Measurements from ENCODE around the gene ITGAD. TPM values are rescaled to one million over a fixed set of nuclear protein-coding genes. Genes with fewer than 3 reads are reported as not detected.

Gene ITGAD
- total and polyA plus RNA-seq, 2 of the 8 experiments (the other 6 are each of a cell fraction or from before 2014, with no cell fraction given): 0.06 TPM; not detected in 1

DNA sequence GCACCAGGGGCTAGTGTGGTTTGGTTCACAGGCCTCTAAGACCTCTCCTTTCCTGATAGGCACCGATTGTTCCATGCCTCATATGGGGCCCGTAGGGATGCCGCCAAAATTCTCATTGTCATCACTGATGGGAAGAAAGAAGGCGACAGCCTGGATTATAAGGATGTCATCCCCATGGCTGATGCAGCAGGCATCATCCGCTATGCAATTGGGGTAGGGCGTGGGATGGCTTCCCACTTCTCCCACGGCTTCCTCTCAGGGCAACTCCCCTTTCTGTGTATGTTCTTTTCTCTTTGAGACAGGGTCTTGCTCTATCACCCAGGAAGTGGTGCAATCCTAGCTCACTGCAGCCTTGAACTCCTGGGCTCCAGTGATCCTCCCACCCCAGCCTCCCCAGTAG is 32.9 kb upstream of the ITGAD start:
- H2BK120ac ChIP-seq (replicated peaks; ENCODE audit: low read depth, low read length): no peak overlapping the region
- CTCF ChIA-PET (ENCODE audit: partially characterized antibody): interaction anchor here (0.8 to 1.6 kb wide), 4 partner anchors 12 to 82 kb away, joined by 3 to 4 read pairs (median 3); partner anchors contain the start of gene ZNF843
- no peak overlapping the region for H2BK15ac ChIP-seq (ENCODE audit: low read length)
- no peaks in the 10 kb centered on the region; a peak in 2 of 7 replicates for H3K27me3 ChIP-seq (replicated peaks in 1 of 4; ENCODE audit: control insufficient read depth in 3 of 4, extremely low read depth in 1 of 4, insufficient read depth in 3 of 4, low read length in 3 of 4)
- no peaks in the 10 kb centered on the region for H3K4me1 ChIP-seq (replicated peaks in 1 of 4; ENCODE audit: control insufficient read depth in 3 of 4, insufficient read depth in 4 of 4, low read length in 3 of 4)
- H2AFZ ChIP-seq (ENCODE audit: low read length): no peak overlapping the region
- H3K36me3 ChIP-seq (ENCODE audit: control insufficient read depth in 2 of 4, insufficient read depth in 4 of 4, low read length in 3 of 4): no peaks in the 10 kb centered on the region
- no peaks in the 10 kb centered on the region for H4K20me1 ChIP-seq (replicated peaks in 1 of 2; ENCODE audit: control insufficient read depth in 1 of 2, insufficient read depth in 2 of 2, low read length in 2 of 2)
- H3K56ac ChIP-seq (replicated peaks; ENCODE audit: insufficient read length, low read depth, low read length): no peak overlapping the region
- 82% methylated on average over 6 of the region's 7 CpGs; no CpG with 5 or more reads in 1 of the 2 experiments for WGBS, 2 experiments (ENCODE audit: extremely low coverage in 1 of 2, insufficient coverage in 1 of 2, insufficient read length in 1 of 2, insufficient replicate concordance in 2 of 2, low coverage in 1 of 2, low lambda C conversion rate in 2 of 2, missing lambda C conversion rate in 1 of 2)
- H3K4me3 ChIP-seq (ENCODE audit: extremely low read depth in 1 of 4, insufficient read depth in 2 of 4, low read depth in 3 of 4, low read length in 4 of 4): no peak overlapping the region
- H2BK5ac ChIP-seq (ENCODE audit: low read depth, low read length): no peak overlapping the region
- no peaks in the 10 kb centered on the region for H3K23me2 ChIP-seq (ENCODE audit: low read depth, low read length)
- no peak overlapping the region for H3K4ac ChIP-seq (replicated peaks; ENCODE audit: insufficient read length, low read depth, low read length)
- no peak overlapping the region for H4K5ac ChIP-seq (ENCODE audit: insufficient read length, low read depth, low read length)
- no peak for TF ChIP-seq RNF2 (IDR thresholded peaks at IDR 0.05; ENCODE audit: borderline replicate concordance, low read depth, low read length, missing control alignments, poor library complexity, severe bottlenecking)
- no peak for TF ChIP-seq RBBP5 (IDR thresholded peaks at IDR 0.05; ENCODE audit: borderline replicate concordance, low read depth, low read length)
- TF ChIP-seq, protein P1, sequence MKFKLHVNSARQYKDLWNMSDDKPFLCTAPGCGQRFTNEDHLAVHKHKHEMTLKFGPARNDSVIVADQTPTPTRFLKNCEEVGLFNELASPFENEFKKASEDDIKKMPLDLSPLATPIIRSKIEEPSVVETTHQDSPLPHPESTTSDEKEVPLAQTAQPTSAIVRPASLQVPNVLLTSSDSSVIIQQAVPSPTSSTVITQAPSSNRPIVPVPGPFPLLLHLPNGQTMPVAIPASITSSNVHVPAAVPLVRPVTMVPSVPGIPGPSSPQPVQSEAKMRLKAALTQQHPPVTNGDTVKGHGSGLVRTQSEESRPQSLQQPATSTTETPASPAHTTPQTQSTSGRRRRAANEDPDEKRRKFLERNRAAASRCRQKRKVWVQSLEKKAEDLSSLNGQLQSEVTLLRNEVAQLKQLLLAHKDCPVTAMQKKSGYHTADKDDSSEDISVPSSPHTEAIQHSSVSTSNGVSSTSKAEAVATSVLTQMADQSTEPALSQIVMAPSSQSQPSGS (IDR thresholded peaks at IDR 0.05; ENCODE audit: low read length): no peak
- TF ChIP-seq, protein P2, sequence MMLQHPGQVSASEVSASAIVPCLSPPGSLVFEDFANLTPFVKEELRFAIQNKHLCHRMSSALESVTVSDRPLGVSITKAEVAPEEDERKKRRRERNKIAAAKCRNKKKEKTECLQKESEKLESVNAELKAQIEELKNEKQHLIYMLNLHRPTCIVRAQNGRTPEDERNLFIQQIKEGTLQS (IDR thresholded peaks at IDR 0.05; ENCODE audit: insufficient read depth, low read depth, low read length): no peak
- no peak for TF ChIP-seq FOSL1 (IDR thresholded peaks at IDR 0.05; ENCODE audit: insufficient read depth, low read depth, low read length)
- no peak for TF ChIP-seq RFX5 (IDR thresholded peaks at IDR 0.05; ENCODE audit: borderline replicate concordance, low read depth, low read length)
- TF ChIP-seq SRF (IDR thresholded peaks at IDR 0.05; ENCODE audit: low read depth, low read length): no peak
- no peak for TF ChIP-seq POLR2AphosphoS5 (IDR thresholded peaks at IDR 0.05; ENCODE audit: low read depth, low read length)
- TF ChIP-seq CBX5 (IDR thresholded peaks at IDR 0.05; ENCODE audit: low read depth, low read length): no peak
- H3K9me3 ChIP-seq (ENCODE audit: insufficient read depth in 2 of 2, low read depth in 1 of 2, low read length in 1 of 2): no peaks in the 10 kb centered on the region
- H3K79me1 ChIP-seq (ENCODE audit: low read depth, low read length): no peaks in the 10 kb centered on the region
- H3K9ac ChIP-seq (replicated peaks in 1 of 4; ENCODE audit: extremely low read depth in 1 of 4, low read depth in 3 of 4, low read length in 3 of 4): no peak overlapping the region
- no peak overlapping the region for H3K23ac ChIP-seq (ENCODE audit: insufficient read length)
- H4K91ac ChIP-seq (replicated peaks; ENCODE audit: insufficient read length, low read length): no peak overlapping the region
- H3K27ac ChIP-seq (ENCODE audit: low read depth, low read length): no peak overlapping the region
- no peak overlapping the region for H2BK12ac ChIP-seq (ENCODE audit: low read depth, low read length)
- H2AK5ac ChIP-seq (ENCODE audit: low read depth, low read length): no peak overlapping the region
- no peak overlapping the region for H2BK20ac ChIP-seq (ENCODE audit: low read length)
- H3K14ac ChIP-seq (ENCODE audit: insufficient read length): no peak overlapping the region
- FAIRE-seq: no peak
- POLR2A ChIA-PET (ENCODE audit: partially characterized antibody): interaction anchor here (0.9 to 1.3 kb wide), 2 partner anchors 17 to 189 kb away, joined by 4 to 5 read pairs; no protein-coding TSS in a partner anchor
- H4K8ac ChIP-seq (ENCODE audit: extremely low read depth, insufficient read depth, low read length): no peak overlapping the region
- H3K18ac ChIP-seq (ENCODE audit: extremely low read depth, low read length): no peak overlapping the region
- no peaks in the 10 kb centered on the region for H3K79me2 ChIP-seq (ENCODE audit: control insufficient read depth in 1 of 2, insufficient read depth in 2 of 2, low read length in 2 of 2)
- H3K4me2 ChIP-seq (ENCODE audit: insufficient read depth in 1 of 2, low read depth in 2 of 2, low read length in 2 of 2): no peak overlapping the region
- DNase-seq (ENCODE audit: low read depth in 1 of 2, low spot score in 2 of 2): no peak

All from H1 (cell line).